ENCODE measurements around the gene PTPRK.

The PTPRK gene

DNA sequence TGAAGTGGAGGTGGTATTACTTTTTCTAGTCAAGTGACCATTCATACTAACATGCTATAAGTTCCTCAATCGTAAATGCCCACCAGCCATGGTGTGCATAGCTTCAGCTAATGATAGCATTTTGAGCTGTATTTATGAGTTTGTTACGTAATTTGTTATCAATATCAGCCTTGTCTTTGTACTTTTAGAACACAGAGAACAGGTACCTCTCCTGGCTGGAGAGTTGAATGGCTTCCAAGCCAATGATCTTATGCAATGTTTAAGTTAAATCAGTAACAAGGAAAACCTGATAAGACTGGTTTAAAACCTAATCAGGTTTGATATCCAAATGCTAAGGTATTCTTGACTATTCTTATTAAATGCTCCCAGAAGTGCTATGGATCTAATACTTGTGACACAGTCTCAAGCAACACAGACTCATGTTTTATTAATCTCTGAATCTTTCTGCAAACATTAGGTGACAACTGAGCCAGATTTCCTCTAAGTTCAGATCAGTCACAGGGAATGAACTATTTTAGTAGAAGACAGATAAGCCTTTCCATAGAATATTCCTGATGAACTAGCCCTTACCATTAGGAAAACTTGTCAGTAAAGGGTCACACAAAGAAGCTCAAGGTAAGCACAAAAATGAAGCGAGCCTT is 154.8 kb downstream of the PTPRK start:
- TF ChIP-seq YY1 (IDR thresholded peaks at IDR 0.05; ENCODE audit: low read depth) (no peak), ZBTB7A (IDR thresholded peaks at IDR 0.05; ENCODE audit: low read depth) (no peak), RAD21 (IDR thresholded peaks at IDR 0.05; ENCODE audit: low read depth) (no peak), FOXM1 (IDR thresholded peaks at IDR 0.05; ENCODE audit: borderline replicate concordance, low read depth) (no peak), TEAD4 (IDR thresholded peaks at IDR 0.05) (no peak), EGR1 (IDR thresholded peaks at IDR 0.05) (no peak), TAF1 (IDR thresholded peaks at IDR 0.05; ENCODE audit: low read depth) (no peak), EP300 (IDR thresholded peaks at IDR 0.05; ENCODE audit: borderline replicate concordance) (no peak), CREB1 (IDR thresholded peaks at IDR 0.05; ENCODE audit: low read depth) (no peak), NFIC (IDR thresholded peaks at IDR 0.05) (no peak), CEBPB (IDR thresholded peaks at IDR 0.05) (no peak), TCF12 (IDR thresholded peaks at IDR 0.05; ENCODE audit: low read depth) (no peak)
- TF ChIP-seq, protein P1, sequence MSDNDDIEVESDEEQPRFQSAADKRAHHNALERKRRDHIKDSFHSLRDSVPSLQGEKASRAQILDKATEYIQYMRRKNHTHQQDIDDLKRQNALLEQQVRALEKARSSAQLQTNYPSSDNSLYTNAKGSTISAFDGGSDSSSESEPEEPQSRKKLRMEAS (IDR thresholded peaks at IDR 0.05), result no peak
- TF ChIP-seq, protein P2, sequence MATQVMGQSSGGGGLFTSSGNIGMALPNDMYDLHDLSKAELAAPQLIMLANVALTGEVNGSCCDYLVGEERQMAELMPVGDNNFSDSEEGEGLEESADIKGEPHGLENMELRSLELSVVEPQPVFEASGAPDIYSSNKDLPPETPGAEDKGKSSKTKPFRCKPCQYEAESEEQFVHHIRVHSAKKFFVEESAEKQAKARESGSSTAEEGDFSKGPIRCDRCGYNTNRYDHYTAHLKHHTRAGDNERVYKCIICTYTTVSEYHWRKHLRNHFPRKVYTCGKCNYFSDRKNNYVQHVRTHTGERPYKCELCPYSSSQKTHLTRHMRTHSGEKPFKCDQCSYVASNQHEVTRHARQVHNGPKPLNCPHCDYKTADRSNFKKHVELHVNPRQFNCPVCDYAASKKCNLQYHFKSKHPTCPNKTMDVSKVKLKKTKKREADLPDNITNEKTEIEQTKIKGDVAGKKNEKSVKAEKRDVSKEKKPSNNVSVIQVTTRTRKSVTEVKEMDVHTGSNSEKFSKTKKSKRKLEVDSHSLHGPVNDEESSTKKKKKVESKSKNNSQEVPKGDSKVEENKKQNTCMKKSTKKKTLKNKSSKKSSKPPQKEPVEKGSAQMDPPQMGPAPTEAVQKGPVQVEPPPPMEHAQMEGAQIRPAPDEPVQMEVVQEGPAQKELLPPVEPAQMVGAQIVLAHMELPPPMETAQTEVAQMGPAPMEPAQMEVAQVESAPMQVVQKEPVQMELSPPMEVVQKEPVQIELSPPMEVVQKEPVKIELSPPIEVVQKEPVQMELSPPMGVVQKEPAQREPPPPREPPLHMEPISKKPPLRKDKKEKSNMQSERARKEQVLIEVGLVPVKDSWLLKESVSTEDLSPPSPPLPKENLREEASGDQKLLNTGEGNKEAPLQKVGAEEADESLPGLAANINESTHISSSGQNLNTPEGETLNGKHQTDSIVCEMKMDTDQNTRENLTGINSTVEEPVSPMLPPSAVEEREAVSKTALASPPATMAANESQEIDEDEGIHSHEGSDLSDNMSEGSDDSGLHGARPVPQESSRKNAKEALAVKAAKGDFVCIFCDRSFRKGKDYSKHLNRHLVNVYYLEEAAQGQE (IDR thresholded peaks at IDR 0.05; ENCODE audit: low read depth), result no peak
- TF ChIP-seq, protein P3, sequence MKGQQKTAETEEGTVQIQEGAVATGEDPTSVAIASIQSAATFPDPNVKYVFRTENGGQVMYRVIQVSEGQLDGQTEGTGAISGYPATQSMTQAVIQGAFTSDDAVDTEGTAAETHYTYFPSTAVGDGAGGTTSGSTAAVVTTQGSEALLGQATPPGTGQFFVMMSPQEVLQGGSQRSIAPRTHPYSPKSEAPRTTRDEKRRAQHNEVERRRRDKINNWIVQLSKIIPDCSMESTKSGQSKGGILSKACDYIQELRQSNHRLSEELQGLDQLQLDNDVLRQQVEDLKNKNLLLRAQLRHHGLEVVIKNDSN (IDR thresholded peaks at IDR 0.05), result no peak

DNA sequence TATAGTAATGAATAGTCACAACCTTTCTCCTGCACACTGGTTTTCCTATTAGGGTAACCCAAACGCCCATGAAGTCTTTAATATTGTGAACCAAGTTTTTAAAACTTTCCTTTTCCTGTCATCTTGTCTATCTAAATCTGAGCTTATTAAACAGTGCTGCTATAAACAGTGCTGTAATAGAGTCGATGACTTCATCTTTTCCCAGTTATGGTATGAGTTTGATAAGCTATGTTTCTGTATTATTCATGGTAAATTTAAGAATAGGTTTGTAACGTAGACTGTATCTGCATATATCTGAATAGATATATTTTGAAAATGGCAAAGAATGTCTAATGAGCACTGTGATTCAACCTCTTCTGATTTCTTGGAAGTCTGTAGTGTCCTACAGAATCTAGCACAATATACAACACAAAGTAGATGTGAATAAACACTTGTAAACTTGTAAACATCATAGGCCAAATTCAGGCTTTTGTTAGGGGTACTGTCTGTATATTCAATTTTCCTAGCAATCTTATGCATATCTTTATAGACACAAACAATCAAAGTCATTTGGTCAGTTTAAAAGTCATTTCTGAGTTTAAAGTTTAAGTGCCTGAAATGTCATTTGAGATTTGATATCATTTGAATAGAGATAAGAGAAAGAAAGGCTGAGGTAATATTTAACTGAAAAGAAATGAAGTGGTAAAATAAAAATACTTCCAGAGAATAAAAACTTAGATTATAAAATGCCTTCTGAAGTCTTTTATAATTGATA is 155.5 kb downstream of the PTPRK start:
- TF ChIP-seq TAF1 (IDR thresholded peaks at IDR 0.05; ENCODE audit: low read depth), result no peak
- TF ChIP-seq, protein P2 (IDR thresholded peaks at IDR 0.05; ENCODE audit: low read depth), result no peak
- TF ChIP-seq, protein P1 (IDR thresholded peaks at IDR 0.05), result no peak
- no peak for TF ChIP-seq YY1 (IDR thresholded peaks at IDR 0.05; ENCODE audit: low read depth)
- TF ChIP-seq FOXM1 (IDR thresholded peaks at IDR 0.05; ENCODE audit: borderline replicate concordance, low read depth), result no peak
- TF ChIP-seq TEAD4 (IDR thresholded peaks at IDR 0.05), result no peak
- no peak for TF ChIP-seq EP300 (IDR thresholded peaks at IDR 0.05; ENCODE audit: borderline replicate concordance)
- TF ChIP-seq TCF12 (IDR thresholded peaks at IDR 0.05; ENCODE audit: low read depth), result no peak
- TF ChIP-seq, protein P3 (IDR thresholded peaks at IDR 0.05), result no peak
- TF ChIP-seq NFIC (IDR thresholded peaks at IDR 0.05), result no peak
- no peak for TF ChIP-seq CEBPB (IDR thresholded peaks at IDR 0.05)
- no peak for TF ChIP-seq CREB1 (IDR thresholded peaks at IDR 0.05; ENCODE audit: low read depth)
- TF ChIP-seq EGR1 (IDR thresholded peaks at IDR 0.05), result no peak
- no peak for TF ChIP-seq ZBTB7A (IDR thresholded peaks at IDR 0.05; ENCODE audit: low read depth)

DNA sequence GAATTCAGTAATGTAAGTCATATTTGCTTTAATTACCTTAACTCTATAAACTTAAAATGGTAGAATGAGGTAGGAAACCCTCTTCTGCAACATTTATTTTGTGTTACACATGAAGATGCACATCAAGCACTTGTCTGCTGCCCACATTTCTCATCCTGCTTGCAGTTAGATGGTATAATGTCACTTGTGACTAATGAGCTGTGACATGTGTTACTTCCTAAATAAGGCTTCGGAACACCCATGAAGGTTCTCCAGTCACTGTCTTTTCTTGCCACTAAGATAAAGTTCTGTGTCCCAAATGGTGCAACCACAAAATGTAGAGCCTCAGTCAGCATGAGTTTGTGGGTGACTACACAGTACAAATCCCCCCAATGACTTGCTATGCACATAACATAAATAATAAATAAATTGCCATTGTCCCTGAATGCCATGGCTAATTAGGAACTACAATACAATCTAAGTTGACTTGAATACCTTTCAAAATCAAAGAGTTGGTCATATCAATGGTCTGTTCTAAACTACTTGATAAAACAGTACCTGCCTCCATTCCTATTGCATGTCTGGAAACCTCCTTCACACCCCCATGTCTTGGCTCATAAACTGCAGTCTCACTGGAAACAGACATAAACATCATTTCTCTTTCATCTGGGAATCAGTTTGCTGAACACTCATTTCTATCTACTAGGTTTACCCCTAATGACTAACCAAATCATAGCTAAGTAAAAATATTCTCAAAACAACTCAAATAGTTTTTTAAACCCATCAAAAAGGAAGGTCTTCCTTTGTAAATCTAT is 157.2 kb downstream of the PTPRK start:
- TF ChIP-seq RAD21 (IDR thresholded peaks at IDR 0.05; ENCODE audit: low read depth), result no peak
- no peak for TF ChIP-seq ZBTB7A (IDR thresholded peaks at IDR 0.05; ENCODE audit: low read depth)
- no peak for TF ChIP-seq TAF1 (IDR thresholded peaks at IDR 0.05; ENCODE audit: low read depth)

DNA sequence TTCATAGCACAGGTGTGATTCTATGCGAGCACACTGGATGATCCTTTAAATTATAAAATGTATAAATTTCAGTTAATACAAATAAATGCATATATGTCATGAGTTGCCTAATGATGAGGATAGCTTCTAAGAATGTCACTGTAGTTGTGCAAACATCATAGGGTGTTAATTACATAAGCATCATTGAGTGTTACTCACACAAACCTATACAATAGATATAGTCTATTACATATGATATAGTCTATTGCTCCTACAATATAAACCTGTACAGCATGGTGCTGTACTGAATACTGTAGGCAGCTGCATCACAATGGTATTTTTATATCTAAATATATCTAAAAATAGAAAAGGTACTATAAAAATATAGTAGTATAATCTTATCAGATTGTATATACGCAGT is 159.0 kb downstream of the PTPRK start:
- TF ChIP-seq CREB1 (IDR thresholded peaks at IDR 0.05; ENCODE audit: low read depth), result no peak
- TF ChIP-seq TEAD4 (IDR thresholded peaks at IDR 0.05), result no peak
- TF ChIP-seq YY1 (IDR thresholded peaks at IDR 0.05; ENCODE audit: low read depth), result no peak
- no peak for TF ChIP-seq EP300 (IDR thresholded peaks at IDR 0.05; ENCODE audit: borderline replicate concordance)
- TF ChIP-seq, protein P2 (IDR thresholded peaks at IDR 0.05; ENCODE audit: low read depth), result no peak
- no peak for TF ChIP-seq ZBTB7A (IDR thresholded peaks at IDR 0.05; ENCODE audit: low read depth)
- TF ChIP-seq, protein P3 (IDR thresholded peaks at IDR 0.05), result no peak

Data from Ishikawa (cell line).